Right forelimb (tissue), 1 donor: ENCODE results near the gene KCNMB3.
"Not testable (repeated sequence)": the region's sequence is repeated elsewhere in the genome, so short reads cannot be mapped to it uniquely, and the experiment has no call there.

Experiments
- DNase-seq: peaks from one replicate; pipeline ENCODE4 v3.0.0-alpha.2; 2018

Gene KCNMB3

DNA sequence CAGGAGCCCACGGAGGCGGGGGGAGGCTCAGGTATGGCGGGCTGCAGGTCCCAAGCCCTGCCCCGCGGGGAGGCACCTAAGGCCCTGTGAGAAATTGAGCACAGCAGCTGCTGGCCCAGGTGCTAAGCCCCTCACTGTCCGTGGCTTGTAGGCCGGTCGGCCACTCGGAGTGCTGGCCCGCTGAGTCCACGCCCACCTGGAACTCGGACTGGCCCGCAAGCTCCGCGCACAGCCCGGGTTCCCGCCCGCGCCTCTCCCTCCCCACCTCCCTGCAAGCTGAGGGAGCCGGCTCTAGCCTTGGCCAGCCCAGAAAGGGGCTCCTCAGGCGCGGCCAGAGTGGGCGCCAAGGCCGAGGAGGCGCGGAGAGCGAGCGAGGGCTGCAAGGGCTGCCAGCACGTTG is 12.2 kb upstream of the KCNMB3 start:
- no peak for DNase-seq

DNA sequence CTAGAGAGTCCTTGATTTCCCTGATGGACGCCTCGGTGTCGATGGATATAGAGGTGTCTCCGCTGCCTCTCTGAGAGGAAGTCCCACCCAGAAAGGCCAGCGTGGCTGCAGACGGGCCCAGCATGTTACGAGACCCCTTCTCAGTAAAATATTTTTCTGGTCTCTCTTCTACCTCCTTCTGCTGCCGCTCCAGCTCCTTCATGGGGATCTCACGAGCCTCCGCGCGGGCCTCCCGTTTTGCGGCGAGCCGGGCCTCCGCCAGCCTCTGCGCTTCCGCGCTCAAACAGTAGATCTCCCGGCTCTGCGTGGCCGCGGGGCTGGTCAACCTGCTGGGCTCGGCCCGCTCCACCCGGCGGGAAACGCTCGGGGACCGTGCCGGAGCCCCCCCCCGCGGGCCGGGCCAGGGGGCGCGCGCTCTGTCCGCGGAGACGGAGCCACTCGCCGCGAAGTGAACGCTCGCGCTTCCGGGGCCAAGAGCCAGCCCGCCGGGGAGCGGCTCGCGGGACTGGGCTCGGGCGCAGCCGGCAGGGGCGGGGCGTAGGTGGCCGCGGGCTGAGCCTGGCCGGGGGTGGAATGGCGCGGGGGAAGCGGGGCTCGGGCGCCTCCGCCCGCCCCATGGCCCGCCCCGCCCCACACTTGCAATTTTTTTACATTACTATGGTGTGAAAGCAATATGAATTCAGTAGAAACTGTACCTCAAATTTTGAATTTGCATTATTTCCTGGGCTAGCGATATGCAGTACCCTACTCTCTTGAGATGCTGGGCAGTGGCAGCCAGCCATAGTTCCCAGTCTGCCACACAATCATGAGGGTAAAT is 10.2 kb upstream of the KCNMB3 start:
- peak; percentile 77 for DNase-seq

DNA sequence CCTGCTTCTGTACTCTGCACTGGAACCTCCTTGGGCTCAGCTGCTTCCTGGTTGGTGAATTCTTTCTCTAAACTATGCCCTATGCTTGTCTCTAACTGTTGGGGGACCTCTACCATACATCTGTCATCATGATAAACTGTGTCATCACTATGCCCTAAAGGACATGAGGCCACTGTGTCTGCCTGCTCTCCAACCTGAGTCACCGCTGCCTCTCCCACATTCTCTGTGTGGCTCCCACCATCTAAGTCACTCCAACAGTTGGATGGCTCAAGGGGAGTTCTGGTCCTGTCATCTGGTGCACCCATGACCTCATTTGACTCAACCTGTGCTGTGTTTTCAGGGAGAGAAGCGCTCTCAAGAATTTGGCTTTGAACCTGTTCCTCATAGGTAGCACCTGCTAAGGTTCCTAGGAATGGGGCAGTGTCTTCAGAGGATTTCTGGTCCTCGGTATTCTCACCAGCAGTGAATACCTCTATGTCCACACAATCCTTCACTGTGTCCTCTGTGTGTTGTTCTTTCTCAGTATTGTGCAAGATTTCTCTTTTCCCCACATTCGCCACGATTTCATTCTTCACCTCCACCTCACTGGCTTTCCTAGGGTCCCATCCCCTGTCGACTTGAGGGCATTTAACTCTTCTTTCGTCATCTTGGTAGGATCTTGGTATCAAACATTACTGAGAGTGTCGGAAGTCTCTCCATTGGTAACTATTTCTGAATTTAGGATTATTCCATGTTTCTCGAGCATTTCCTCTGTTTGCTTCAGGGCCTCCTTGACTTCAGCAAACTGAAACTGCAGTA is 9.2 kb upstream of the KCNMB3 start:
- not testable (repeated sequence) for DNase-seq

DNA sequence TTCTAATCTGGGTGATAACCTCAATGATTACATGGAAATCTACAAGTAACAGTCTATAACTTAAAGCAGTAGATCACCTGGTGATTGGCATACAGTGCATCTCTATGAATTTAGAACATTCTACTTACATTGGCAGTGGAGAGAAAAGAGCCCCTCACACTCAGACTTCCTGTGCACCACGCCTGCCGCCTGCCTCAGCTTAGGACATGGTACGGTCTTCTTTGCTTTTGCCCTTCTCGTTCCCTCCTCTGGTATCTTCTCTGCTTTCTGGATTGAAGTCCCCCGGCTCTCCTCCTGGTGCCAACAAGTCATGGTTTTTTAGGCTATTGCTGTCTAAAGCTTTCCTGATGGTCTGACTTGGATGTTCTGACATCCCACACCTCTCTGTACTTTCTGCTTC is 7.9 kb upstream of the KCNMB3 start:
- DNase-seq: no peak

DNA sequence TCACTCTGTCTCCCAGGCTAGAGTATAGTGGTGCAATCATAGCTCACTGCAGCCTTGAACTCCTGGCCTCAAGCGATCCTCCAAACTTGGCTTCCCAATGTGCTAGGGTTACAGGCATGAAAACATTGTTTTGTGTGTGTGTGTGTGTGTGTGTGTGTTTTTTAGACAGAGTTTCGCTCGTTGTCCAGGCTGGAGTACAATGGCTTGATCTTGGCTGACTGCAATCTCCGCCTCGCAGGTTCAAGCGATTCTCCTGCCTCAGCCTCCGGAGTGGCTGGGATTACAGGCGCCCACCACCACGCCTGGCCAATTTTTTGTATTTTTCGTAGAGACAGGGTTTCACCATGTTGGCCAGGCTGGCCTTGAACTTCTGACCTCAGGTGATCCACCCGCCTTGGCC is 6.8 kb upstream of the KCNMB3 start:
- DNase-seq: not testable (repeated sequence)

DNA sequence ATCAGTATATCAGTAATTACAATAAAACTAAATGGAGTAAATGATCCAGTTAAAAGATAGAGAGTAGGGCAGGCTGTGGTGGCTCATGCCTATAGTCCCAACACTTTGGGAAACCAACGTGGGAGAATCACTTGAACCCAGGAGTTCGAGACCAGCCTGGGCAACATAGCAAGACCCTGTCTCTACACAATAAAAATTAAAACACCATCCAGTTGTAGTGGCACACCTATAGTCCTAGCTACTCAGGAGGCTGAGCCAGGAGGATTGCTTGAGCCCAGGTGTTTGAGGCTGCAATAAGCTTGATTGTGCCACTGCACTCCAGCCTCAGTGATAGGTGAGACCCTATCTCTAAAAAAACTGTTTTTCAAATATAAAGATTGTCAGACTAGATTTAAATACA is 5.9 kb upstream of the KCNMB3 start:
- DNase-seq: no peak

DNA sequence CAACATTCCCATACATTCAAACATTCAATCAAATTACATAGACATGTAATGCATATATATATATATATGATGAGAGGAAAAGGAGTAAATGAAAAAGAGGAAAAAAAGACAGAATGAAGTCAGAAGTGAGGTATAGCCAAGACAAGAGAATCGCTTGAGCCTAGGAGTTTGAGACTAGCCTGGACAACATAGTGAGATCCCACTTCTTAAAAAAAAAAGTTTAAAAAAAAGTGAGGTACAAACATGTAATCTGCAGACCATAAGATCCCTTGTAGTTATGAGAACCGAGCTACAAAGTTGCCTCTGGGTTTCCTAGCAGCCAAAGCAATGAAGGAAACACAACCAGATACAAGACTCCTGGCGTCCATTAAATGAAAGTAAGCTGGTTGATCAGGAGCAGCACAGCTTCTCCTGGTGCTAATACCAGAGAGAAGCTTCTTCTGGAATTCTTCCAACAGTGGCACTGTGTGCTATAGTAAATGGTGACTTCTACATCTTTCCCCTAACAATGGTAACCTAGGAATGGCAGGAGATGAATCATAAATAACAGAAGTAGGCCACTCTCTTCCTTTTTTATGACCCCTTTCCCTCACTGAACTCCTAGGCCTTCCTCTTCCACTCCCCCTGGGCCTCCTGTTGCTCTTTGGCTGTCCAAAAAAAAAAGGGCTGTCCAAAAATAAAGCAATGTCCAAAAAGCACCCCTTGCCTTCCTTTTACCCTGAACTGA is 3.5 kb downstream of the KCNMB3 start:
- DNase-seq: no peak

DNA sequence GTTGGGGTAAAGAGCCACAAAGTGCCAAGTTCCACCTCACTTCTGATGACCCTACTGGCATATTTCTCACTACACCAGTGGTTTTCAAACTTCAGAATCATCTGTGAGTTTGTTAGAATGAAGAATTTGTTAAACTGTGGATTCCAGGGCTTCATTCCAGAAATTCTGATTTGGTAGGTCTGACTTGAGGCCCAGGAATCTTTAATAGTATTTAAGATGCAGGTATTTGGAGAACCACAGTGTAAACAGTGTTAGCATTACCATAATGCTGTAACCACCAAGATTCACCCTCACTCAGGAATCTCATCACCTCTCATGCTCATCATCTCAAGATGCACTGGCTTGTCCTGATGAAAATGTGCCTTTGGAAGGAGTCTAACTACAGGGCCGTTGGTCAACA is 6.0 kb downstream of the KCNMB3 start:
- DNase-seq: no peak

DNA sequence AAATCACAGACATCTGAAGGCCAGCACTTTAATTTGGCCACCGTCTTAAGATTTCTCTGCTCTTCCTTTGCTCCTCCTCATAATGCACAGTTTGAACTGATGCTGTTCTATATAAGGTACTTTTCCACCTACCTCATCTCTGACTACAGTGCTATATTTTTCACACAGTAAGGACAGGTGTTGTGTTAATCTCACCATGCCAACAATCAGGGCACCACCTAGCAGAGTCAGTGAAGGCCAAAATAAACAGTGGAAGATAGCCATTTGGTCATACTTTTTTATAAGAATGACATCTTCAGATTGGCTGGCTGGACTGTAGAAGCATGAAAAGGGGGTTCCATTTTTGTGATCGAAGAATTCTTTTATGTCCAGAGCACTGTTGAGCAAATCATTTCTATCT is 8.1 kb downstream of the KCNMB3 start:
- not testable (repeated sequence) for DNase-seq

DNA sequence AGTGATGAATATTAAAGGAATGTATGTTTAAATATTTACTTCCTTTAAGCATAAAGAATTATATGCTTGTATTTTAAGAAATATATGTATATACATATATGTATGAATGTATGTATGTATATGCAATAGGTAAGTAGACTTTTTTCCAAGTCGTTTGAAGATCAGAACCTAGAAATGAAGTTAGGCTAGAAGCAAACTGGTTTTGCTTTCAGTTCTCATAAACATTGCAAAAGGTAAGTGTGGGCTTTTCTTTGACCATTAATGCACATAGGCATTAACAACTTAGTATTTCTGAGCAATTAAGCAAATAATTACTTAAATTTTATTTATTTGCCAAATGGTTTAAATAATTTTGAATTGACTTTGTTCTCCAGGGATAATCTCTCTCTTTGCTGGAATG is 10.6 kb downstream of the KCNMB3 start:
- not testable (repeated sequence) for DNase-seq

DNA sequence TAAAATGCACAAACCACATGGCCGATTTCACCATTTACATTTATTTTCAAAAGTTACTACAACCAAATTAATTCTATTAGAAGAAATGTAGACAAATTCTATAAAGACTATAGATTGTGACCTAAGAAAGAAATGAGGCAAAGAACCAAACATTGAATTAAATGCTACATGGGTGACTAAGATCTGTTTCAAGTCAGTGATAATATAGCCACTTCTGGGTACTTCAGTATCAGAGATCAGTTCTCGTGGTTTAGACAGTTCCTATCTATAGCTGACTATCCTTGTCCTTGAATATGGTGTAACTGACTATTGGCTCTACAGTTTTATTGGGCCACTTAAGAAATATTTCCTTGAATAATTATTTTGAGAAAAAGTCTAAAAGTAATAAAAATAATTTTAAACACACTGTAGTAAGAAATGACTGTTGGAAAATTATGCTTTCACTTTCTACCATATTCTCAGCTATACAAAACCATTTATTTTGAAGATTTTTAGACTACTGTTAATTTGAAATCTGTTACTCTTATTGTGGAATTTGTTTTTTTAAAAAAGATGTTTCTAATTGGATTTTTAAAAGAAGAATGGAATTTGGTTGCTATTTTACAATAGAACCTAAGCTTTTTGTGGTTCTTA is 14.1 kb downstream of the KCNMB3 start:
- DNase-seq: no peak

DNA sequence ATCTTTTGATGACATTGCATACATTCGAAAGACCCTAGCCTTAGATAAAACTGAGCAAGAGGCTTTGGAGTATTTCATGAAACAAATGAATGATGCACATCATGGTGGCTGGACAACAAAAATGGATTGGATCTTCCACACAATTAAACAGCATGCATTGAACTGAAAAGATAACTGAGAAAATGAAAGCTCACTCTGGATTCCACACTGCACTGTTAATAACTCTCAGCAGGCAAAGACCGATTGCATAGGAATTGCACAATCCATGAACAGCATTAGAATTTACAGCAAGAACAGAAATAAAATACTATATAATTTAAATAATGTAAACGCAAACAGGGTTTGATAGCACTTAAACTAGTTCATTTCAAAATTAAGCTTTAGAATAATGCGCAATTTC is 16.7 kb downstream of the KCNMB3 start:
- no peak for DNase-seq

DNA sequence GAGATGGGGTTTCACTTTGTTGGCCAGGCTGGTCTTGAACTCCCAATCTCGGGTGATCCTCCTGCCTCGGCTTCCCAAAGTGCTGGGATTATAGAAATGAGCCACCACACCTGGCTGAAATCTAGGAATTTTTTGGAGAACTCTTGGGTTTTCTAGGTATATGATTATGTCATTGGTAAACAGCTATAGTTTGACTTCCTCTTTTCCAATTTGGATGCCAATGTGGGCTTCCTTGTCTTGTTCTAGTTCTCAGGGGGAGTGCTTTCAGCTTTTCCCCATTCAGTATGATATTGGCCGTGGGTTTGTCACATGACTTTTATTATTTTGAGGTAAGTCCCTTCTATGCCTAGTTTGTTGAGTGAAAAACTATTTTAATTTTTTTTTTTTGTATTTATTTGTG is 17.9 kb downstream of the KCNMB3 start:
- no peak for DNase-seq

DNA sequence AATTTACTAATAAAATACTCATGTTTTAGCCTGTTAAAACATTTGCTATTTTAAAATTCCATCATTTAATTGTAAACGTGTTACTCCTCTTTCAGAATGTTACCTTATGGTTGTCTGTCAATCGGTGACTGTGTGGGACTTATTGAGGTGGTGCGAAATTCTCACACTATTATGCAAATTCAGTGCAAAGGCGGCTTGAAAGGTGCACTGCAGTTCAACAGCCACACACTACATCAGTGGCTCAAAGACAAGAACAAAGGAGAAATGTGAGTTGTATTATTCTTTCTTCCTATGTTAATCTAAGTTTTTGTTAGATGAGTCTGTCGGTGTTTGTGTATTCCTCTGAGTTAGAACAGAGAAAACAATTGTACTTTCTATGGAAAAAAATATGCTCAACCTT is 21.7 kb downstream of the KCNMB3 start:
- no peak for DNase-seq

DNA sequence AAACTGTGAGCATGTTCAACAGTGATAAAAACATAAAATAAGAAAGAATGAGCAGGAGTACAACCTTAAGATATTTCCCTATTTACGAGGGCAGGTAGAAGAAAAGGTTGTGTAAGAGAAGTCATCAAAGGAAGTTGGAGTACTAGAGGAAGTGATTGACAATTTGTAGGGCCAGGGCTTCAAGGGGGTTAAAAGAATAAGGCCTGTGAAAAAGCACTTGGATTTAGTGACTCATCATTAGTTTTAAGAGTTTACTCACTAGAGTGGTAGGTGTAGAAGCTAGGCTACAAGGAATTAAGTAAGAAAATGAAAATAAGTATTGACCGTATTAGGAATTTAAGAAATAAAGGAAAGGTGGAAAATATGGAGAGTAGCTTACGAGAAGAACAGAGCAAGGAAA is 23.6 kb downstream of the KCNMB3 start:
- DNase-seq: no peak

DNA sequence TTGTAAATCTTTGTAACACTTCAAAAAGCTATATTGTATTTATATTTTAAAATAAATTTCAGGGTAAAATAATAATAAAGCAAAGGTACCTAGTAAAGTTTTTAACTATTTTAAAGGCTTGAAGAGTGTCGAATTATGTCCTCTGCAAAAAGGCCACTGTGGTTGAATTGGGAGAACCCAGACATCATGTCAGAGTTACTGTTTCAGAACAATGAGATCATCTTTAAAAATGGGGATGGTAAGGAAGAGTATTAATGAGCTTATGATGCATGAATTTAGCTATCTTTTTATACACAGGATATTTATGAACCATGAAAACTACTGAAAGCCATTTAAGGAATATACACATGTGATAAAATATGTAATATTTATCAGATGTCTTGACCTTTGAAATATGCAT is 26.3 kb downstream of the KCNMB3 start:
- no peak for DNase-seq

DNA sequence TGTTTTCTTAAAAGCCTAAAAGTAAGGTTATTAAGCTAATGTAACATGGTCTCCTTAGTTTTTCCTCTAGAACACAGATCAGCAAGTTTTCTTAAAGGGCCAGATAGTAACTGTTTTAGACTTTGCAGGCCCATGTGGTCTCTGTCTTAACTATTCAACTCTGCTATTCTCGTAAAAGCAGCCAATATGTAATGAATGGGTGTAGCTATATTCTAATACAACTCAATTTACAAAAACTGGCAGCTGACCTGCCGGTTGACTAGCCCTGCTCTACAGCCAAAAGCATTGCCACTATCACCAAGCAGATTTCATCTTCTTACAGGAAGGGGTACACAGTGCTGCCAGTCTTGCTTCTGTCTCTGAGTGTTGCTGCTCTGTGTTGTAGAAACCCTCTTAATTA is 27.4 kb downstream of the KCNMB3 start:
- DNase-seq: no peak

DNA sequence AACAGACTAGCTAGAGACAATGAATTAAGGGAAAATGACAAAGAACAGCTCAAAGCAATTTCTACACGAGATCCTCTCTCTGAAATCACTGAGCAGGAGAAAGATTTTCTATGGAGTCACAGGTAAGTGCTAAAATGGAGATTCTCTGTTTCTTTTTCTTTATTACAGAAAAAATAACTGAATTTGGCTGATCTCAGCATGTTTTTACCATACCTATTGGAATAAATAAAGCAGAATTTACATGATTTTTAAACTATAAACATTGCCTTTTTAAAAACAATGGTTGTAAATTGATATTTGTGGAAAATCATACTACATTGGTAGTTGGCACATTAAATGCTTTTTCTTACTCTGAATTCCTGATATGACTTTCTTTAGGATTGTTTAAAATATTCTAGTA is 32.7 kb downstream of the KCNMB3 start:
- not testable (repeated sequence) for DNase-seq

DNA sequence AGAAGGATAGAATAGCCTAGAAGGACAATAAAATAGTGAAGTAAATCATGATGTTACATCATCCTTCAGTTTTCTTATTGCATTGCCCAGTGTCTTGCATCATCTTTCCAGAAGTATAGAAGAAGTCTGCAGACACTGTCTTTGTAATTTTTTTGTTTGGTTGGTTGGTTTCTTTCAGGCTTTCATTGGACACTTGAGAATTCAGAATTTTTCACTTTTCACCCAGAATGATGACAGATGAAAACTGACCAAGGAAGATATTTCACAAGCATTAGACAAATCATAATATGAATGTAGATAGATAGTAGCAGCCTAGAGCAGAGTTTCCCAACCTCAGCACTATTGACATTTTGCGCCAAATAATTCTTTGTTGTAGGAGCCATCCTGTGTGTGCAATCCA is 35.4 kb downstream of the KCNMB3 start:
- DNase-seq: not testable (repeated sequence)

DNA sequence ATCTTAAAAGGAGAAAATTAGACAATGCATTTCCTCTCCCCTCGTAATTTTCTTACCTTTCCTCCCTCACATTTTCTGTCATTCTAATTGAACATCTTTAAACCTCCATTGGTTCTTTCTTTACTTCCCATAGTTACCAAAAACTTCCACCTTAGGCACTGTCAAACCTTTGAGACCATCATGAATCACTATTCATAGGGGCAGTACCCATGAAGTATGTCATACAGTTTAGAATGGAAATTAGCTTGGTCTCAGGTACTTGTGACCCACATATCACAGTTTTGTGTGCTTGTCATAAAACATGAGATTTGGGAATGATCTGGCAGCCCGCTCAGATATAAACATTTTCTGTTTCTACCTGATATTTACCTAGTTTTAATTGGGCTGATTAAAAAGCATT is 50.1 kb downstream of the KCNMB3 start:
- DNase-seq: no peak

DNA sequence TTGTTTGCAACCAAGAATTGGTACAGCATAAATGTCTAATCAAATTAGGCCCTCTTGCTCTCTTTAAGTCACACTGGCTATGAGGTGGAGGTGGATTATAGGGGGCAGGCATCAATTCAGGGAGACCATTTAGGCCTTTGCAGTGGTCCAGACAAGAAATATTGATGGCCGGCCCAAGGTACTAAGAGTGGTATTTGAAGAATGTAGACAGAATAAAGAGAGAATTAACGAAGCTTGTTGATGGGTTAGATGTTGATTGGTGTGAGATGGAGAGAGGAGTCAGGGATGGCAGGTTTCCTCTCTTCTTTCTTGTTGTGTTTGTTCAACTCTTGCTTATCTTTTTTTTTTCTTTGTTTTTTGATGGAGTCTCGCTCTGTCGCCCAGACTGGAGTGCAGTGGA is 54.2 kb downstream of the KCNMB3 start:
- DNase-seq: no peak

DNA sequence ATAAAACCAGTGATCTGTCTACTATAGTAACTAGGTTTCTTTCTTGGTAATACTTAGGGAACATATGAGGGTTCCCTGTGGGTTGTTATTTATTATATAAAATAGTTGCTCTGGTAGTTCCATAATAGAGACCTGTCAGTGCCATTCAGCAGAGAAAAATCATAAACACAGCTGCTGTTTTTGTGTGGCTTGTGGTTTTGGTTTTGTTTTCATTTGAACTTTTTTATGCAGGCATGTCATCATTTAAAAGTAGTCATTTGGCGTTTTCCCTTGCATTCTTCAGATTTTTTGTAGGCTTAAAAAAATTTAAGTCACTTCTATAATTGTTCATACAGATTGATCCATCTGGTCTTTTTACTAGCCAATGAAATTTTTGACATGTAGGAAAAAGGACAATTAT is 54.8 kb downstream of the KCNMB3 start:
- no peak for DNase-seq

DNA sequence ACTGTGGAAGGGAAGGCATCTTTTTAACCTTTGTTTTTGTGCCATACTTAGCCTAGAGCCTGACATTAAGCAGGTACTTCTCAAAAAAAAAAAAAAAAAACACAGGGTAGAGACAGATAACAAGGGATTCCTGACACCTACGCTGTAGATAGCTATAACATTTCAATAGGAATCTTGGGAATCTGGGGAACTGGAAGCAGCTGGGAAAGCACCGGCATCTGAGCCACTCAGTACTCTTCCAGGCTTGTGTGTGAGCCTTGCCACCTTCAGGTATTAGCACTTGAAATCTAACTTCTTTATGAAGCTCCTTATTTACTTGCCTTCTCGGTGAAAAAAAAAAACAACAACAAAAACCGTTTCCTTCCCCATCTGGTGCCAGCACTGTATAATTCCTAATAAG is 56.0 kb downstream of the KCNMB3 start:
- no peak for DNase-seq
